ENCODE results near the gene ITIH3.

ITIH3 gene

DNA sequence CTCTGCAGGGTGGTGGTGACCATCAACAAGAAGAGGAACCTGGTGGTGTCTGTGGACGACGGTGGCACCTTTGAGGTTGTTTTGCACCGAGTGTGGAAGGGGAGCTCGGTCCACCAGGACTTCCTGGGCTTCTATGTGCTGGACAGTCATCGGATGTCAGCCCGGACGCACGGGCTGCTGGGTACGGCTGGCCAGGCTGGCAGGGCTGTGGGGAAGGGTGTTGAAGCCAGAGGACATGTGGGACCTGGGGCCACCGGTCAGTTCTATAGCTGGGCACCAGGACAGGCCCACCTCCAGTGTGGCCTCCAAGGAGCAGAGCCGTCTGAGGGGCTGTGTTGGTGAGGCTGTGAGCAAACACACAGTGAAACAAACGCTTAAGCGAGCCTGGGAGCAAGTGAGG is 3.9 kb upstream of the ITIH3 start:
- Histone ChIP-seq H3K9ac (ENCODE audit: low read length) (no peak overlapping the region), H3K27me3 (ENCODE audit: control insufficient read depth, insufficient read depth, low read length) (no peaks in the 10 kb centered on the region), H3K9me3 (ENCODE audit: control insufficient read depth, low read depth, low read length) (no peaks in the 10 kb centered on the region), H3K27ac (ENCODE audit: low read length) (no peak overlapping the region), H3K36me3 (ENCODE audit: control insufficient read depth, low read depth, low read length) (no peaks in the 10 kb centered on the region), H3K4me3 (ENCODE audit: low read length) (no peak overlapping the region), H3K4me1 (ENCODE audit: control insufficient read depth, low read depth, low read length) (no peaks in the 10 kb centered on the region)

DNA sequence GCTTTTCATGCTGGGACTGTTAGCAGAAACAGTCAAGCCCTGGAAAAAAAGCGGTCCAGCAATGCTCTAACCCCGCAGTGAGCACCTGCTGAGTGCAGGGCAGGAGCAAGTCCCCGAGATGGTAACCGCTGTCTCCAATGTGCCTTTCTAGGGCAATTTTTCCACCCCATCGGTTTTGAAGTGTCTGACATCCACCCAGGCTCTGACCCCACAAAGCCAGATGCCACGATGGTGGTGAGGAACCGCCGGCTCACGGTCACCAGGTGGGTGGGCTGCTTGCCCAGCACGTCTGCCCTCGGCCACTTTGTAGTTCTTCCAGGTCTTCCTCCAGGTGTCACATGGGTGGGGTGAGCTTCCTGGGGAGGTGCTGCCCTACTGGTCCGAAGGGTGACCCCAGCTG is 3.2 kb upstream of the ITIH3 start:
- H3K27ac ChIP-seq (ENCODE audit: low read length): no peak overlapping the region
- no peak overlapping the region for H3K9ac ChIP-seq (ENCODE audit: low read length)
- H3K9me3 ChIP-seq (ENCODE audit: control insufficient read depth, low read depth, low read length): no peaks in the 10 kb centered on the region
- H3K36me3 ChIP-seq (ENCODE audit: control insufficient read depth, low read depth, low read length): no peaks in the 10 kb centered on the region
- no peaks in the 10 kb centered on the region for H3K27me3 ChIP-seq (ENCODE audit: control insufficient read depth, insufficient read depth, low read length)
- H3K4me1 ChIP-seq (ENCODE audit: control insufficient read depth, low read depth, low read length): no peaks in the 10 kb centered on the region
- H3K4me3 ChIP-seq (ENCODE audit: low read length): no peak overlapping the region

DNA sequence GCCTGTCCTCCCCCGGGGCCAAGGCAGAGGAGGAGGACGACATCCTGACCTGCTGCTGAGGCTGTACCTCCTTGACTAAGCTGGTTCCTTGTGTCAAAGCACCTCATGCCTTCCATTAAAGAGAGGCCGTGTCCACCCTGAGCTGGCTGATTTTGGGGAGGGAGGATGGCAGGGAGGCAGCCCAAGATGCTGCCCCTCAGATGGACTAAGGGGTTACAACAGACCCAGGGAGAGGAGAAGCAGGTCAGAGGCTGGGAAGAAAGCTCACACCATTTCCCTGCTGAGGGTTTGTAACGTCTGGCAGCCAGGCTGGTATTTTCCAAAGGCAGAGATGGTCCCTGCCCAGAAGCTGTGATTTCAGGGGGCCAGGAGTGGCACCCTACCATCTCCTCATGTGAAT is 2.7 kb upstream of the ITIH3 start:
- H3K9ac ChIP-seq (ENCODE audit: low read length): no peak overlapping the region
- H3K27me3 ChIP-seq (ENCODE audit: control insufficient read depth, insufficient read depth, low read length): no peaks in the 10 kb centered on the region
- no peaks in the 10 kb centered on the region for H3K9me3 ChIP-seq (ENCODE audit: control insufficient read depth, low read depth, low read length)
- no peak overlapping the region for H3K4me3 ChIP-seq (ENCODE audit: low read length)
- H3K36me3 ChIP-seq (ENCODE audit: control insufficient read depth, low read depth, low read length): no peaks in the 10 kb centered on the region
- H3K4me1 ChIP-seq (ENCODE audit: control insufficient read depth, low read depth, low read length): no peaks in the 10 kb centered on the region
- no peak overlapping the region for H3K27ac ChIP-seq (ENCODE audit: low read length)

DNA sequence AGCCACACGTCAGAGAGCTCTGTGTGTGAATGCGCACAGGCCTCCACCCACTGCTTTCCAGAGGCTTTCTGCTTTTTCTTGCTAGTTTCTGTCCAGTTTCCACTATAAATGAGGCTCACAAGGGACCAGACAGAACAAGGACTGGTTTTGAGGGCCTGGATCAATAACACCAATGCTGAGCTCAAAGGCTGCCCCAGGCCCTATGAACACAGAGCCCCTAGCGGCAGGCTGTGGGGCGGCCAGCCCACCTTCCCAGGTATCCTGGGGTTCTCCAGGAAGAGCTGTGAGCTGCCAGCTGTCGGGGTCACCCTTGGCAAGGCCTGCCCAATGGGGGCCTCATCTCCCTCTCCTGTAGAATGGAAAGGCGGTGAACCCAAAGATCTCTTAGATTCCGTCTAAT is 2.2 kb upstream of the ITIH3 start:
- Histone ChIP-seq H3K9me3 (ENCODE audit: control insufficient read depth, low read depth, low read length) (no peaks in the 10 kb centered on the region), H3K36me3 (ENCODE audit: control insufficient read depth, low read depth, low read length) (no peaks in the 10 kb centered on the region), H3K4me3 (ENCODE audit: low read length) (no peak overlapping the region), H3K9ac (ENCODE audit: low read length) (no peak overlapping the region), H3K27ac (ENCODE audit: low read length) (no peak overlapping the region), H3K4me1 (ENCODE audit: control insufficient read depth, low read depth, low read length) (no peaks in the 10 kb centered on the region), H3K27me3 (ENCODE audit: control insufficient read depth, insufficient read depth, low read length) (no peaks in the 10 kb centered on the region)

DNA sequence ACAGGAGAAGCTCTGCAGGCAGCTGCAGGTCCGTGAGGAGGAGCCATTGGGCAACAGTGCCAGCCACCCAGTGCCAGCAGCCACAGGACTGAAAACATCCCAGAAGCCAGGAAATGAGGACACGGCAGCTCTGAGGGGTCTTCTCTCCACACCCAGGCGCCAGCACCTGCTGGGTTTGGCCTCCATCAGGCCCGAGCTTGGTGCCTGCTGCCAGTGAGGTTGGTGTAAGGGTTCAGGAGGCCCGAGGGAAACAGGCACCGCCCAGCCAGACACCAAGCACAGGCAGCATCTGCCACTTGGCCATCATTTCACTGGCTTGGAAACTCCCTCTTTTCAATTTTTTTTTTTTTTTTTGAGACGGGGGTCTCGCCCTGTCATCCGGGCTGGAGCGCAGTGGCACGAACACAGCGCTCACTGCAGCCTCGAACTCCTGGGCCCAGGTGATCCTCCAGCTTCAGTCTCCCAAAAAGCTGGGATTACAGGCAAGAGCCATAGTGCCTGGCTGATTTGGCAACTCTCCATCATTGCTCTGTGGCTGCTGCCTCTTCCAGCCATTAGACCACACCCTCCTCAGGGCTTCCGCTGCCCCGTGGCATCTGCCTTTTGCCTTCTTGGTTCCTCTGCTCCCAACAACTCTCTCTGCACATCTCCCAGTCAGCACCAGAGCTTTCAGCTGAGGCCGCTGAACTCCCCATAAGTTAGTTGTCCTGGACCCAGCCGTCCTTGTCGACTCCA is 1.5 kb upstream of the ITIH3 start:
- no peaks in the 10 kb centered on the region for H3K4me1 ChIP-seq (ENCODE audit: control insufficient read depth, low read depth, low read length)
- H3K4me3 ChIP-seq (ENCODE audit: low read length): no peak overlapping the region
- H3K27ac ChIP-seq (ENCODE audit: low read length): no peak overlapping the region
- H3K9ac ChIP-seq (ENCODE audit: low read length): no peak overlapping the region
- no peaks in the 10 kb centered on the region for H3K9me3 ChIP-seq (ENCODE audit: control insufficient read depth, low read depth, low read length)
- no peaks in the 10 kb centered on the region for H3K27me3 ChIP-seq (ENCODE audit: control insufficient read depth, insufficient read depth, low read length)
- no peaks in the 10 kb centered on the region for H3K36me3 ChIP-seq (ENCODE audit: control insufficient read depth, low read depth, low read length)

DNA sequence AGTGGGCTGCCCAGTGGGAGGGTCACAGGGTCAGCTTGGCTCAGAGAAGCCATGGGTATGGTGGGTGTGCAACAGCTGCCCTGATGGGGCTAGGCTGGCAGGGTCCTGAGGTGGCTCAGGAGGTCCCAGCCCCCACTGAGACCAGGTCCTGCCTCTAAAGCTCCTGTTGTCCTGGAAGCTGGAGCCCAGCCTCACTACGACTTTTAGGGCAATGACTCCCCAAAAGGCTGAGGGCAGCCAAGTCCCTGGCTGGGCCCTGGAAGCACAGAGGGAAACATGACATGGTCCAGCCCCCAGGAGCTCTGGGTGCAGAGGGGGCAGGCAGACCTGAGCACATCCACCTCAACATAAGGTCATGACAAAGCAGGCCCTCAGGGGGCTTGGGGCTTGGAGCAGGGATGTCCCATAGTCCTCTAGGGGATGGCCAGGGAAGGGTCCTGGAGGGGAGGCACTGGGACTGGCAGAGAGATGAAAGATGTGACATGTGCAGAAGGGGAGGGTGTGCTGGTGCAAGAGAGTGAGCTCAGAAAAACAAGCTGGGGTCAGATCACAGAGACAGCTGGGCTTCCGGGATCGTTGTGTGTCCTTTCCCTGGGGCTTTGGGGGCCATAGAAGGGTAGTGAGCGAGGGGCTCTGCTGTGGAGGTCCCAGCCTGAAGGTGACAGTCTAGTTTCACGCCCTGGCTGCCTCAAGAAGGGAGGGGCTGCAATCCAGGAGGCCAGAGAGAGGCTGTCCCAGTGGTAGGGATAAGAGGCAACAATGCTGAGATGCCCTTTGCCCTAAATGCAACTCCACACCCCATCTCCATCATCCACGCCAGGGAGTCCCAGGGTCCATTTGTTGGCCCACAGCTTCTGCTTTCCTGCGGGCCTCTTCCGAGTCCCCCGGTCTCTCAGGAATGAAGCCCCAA is 639 bp upstream of the ITIH3 start:
- Histone ChIP-seq H3K27ac (ENCODE audit: low read length) (no peak overlapping the region), H3K4me1 (ENCODE audit: control insufficient read depth, low read depth, low read length) (no peaks in the 10 kb centered on the region), H3K9me3 (ENCODE audit: control insufficient read depth, low read depth, low read length) (no peaks in the 10 kb centered on the region), H3K27me3 (ENCODE audit: control insufficient read depth, insufficient read depth, low read length) (no peaks in the 10 kb centered on the region), H3K9ac (ENCODE audit: low read length) (no peak overlapping the region), H3K4me3 (ENCODE audit: low read length) (no peak overlapping the region), H3K36me3 (ENCODE audit: control insufficient read depth, low read depth, low read length) (no peaks in the 10 kb centered on the region)

DNA sequence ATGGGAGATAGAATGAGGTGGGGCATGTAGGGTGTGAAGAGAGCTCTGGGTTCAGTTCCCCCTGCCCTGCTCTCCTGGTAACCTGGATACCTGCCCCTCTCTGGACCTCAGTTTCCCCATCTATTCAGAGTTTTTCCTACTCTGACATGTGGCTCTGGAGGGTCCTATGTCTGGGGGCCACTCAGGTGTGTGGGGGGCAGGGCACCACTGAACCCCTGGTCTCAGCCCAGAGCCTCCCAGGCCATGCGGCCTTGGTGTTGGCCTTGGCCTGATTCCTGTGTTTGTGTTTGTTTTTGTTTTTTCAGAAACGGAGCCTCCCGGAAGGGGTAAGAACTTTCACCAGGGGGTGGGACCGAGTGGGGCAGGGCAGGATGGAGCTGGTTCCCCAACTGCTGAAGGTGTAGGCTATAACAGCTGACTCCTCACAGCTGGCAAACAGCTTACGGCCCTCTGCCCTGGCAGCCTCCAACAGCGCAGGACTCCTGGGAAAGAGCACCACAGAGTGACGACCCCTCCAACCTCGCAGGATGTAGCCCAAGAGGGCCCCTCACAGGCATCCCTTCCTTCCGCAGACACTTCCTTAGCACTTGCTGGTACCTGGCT is 803 bp downstream of the ITIH3 start:
- Histone ChIP-seq H3K9ac (ENCODE audit: low read length) (no peak overlapping the region), H3K27ac (ENCODE audit: low read length) (no peak overlapping the region), H3K36me3 (ENCODE audit: control insufficient read depth, low read depth, low read length) (no peaks in the 10 kb centered on the region), H3K4me3 (ENCODE audit: low read length) (no peak overlapping the region), H3K4me1 (ENCODE audit: control insufficient read depth, low read depth, low read length) (no peaks in the 10 kb centered on the region), H3K27me3 (ENCODE audit: control insufficient read depth, insufficient read depth, low read length) (no peaks in the 10 kb centered on the region), H3K9me3 (ENCODE audit: control insufficient read depth, low read depth, low read length) (no peaks in the 10 kb centered on the region)

DNA sequence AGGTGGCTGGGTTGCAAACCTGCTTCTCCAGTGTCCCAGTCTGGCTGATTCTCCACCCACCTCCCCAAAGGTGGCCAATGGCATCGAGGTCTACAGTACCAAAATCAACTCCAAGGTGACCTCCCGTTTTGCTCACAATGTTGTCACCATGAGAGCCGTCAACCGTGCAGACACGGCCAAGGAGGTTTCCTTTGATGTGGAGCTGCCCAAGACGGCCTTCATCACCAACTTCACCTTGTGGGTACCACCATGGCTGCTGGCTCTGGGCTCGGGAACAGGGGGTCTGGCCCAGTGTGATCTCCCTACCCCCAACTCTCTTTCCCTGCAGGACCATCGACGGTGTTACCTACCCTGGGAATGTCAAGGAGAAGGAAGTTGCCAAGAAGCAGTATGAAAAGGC is 1.8 kb downstream of the ITIH3 start:
- Histone ChIP-seq H3K4me1 (ENCODE audit: control insufficient read depth, low read depth, low read length) (no peaks in the 10 kb centered on the region), H3K4me3 (ENCODE audit: low read length) (no peak overlapping the region), H3K9ac (ENCODE audit: low read length) (no peak overlapping the region), H3K27ac (ENCODE audit: low read length) (no peak overlapping the region), H3K36me3 (ENCODE audit: control insufficient read depth, low read depth, low read length) (no peaks in the 10 kb centered on the region), H3K27me3 (ENCODE audit: control insufficient read depth, insufficient read depth, low read length) (no peaks in the 10 kb centered on the region), H3K9me3 (ENCODE audit: control insufficient read depth, low read depth, low read length) (no peaks in the 10 kb centered on the region)

DNA sequence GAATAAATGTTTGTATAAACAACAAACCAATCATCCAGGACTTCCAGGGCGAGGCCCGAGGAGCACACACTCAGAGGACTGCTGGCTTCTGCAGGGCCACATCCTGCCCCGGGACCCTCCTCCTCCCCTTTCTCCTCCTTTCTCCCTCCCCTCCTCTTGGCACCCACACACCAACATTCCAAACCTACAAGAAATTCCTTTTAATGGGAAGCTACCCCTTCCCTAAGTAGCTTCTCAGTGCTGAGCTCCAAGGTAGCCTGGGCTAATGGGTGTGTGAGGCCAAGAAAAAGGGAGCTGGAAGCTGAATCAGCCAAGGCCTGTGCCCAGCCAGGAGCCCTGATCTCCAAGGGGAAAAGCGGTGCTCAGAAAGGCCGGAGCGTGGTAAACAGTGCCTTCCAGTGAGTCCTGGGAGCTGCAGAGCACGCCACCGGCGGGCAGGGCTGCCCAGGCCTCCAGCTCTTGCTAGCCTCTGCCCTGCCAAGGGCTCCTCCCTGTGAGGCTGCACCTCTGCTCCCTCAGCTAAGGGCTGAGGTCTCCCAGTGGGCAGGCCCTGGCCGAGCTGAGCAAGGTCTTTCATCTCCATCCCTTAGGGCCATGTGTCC is 3.9 kb downstream of the ITIH3 start:
- Histone ChIP-seq H3K9ac (ENCODE audit: low read length) (no peak overlapping the region), H3K4me1 (ENCODE audit: control insufficient read depth, low read depth, low read length) (no peaks in the 10 kb centered on the region), H3K4me3 (ENCODE audit: low read length) (no peak overlapping the region), H3K36me3 (ENCODE audit: control insufficient read depth, low read depth, low read length) (no peaks in the 10 kb centered on the region), H3K27me3 (ENCODE audit: control insufficient read depth, insufficient read depth, low read length) (no peaks in the 10 kb centered on the region), H3K9me3 (ENCODE audit: control insufficient read depth, low read depth, low read length) (no peaks in the 10 kb centered on the region), H3K27ac (ENCODE audit: low read length) (no peak overlapping the region)

DNA sequence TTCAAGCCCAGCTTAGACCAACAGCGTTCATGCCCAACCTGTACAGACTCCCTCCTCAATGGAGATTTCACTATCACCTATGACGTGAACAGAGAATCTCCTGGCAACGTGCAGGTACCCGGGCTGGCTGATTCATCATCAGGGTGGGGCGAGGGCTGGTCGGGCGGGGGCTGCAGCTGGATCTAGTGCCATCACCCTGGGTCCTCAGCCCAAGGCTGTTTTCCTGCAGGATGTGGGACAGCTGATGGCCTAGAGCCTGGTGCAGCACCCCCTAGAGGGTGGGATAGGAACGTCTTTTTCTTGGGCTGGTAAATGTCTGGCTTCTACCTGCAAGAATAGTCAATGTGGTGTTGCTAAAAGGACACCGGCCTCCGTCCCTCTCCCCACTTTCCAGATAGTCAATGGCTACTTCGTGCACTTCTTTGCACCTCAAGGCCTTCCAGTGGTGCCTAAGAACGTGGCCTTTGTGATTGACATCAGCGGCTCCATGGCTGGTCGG is 4.4 kb downstream of the ITIH3 start:
- H3K27me3 ChIP-seq (ENCODE audit: control insufficient read depth, insufficient read depth, low read length): no peaks in the 10 kb centered on the region
- H3K27ac ChIP-seq (ENCODE audit: low read length): no peak overlapping the region
- H3K4me3 ChIP-seq (ENCODE audit: low read length): no peak overlapping the region
- H3K4me1 ChIP-seq (ENCODE audit: control insufficient read depth, low read depth, low read length): no peaks in the 10 kb centered on the region
- H3K9me3 ChIP-seq (ENCODE audit: control insufficient read depth, low read depth, low read length): no peaks in the 10 kb centered on the region
- H3K36me3 ChIP-seq (ENCODE audit: control insufficient read depth, low read depth, low read length): no peaks in the 10 kb centered on the region
- no peak overlapping the region for H3K9ac ChIP-seq (ENCODE audit: low read length)

DNA sequence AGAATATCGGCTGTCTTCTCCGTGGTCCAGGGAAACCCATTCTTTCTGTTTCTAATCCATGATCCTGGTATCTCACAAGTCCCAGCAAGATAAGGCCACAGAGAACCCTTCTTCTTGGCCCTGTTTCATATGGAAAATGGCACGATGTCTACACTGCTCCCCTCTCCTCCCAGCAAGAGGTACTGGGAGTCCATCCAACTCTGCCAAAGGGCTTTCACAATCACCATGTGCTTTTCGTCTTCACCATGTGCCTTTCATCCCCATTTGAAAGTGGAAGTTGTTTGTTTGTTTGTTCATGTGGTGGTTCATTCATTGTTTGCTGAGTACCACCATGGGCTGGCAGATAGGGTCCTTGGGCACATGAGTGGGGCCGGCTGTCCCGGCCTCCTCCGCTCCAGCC is 5.5 kb downstream of the ITIH3 start:
- Histone ChIP-seq H3K4me3 (ENCODE audit: low read length) (no peak overlapping the region), H3K9me3 (ENCODE audit: control insufficient read depth, low read depth, low read length) (no peaks in the 10 kb centered on the region), H3K36me3 (ENCODE audit: control insufficient read depth, low read depth, low read length) (no peaks in the 10 kb centered on the region), H3K27me3 (ENCODE audit: control insufficient read depth, insufficient read depth, low read length) (no peaks in the 10 kb centered on the region), H3K4me1 (ENCODE audit: control insufficient read depth, low read depth, low read length) (no peaks in the 10 kb centered on the region), H3K27ac (ENCODE audit: low read length) (no peak overlapping the region), H3K9ac (ENCODE audit: low read length) (no peak overlapping the region)

Measured in iPS-18a (cell line).